Testis (tissue), 2 donors: ENCODE results near the gene GEMIN7.

Source experiments
- CTCF ChIP-seq, 3 experiments: fragments of 450-650 bp in 2 of 3; fragments of 200-600 bp in 1 of 3; sonication (generic) in 1 of 3; IDR thresholded peaks; one replicate each; pipeline ENCODE4 v1.5.1; 2016 to 2019; ENCODE audit warnings: antibody characterized with exemption in 3 of 3, mild to moderate bottlenecking in 2 of 3, moderate library complexity in 1 of 3
- POLR2A ChIP-seq: fragments of 450-650 bp; IDR thresholded peaks from one replicate; pipeline ENCODE4 v1.6.1; 2017; ENCODE audit warnings: antibody characterized with exemption, mild to moderate bottlenecking, moderate library complexity

GRCh38 chr19:45070861-45071544, 8.1 kb upstream of the GEMIN7 start:
- no peak for TF ChIP-seq CTCF (IDR thresholded peaks at IDR 0.05)
- TF ChIP-seq POLR2A, result no peak
